Stimulated activated CD8-positive, alpha-beta memory T cell treated with anti-CD3 and anti-CD28 coated beads, Interleukin-2, amount 100 ng/mL, for 48 hours (primary cell): ENCODE measurements around the gene AGFG2.

Experiments
- DNase-seq, 2 donors: peaks; one replicate each; pipeline ENCODE4 v3.0.0-alpha.2; 2020; ENCODE audit warnings: low read depth in 2 of 2

AGFG2 gene

GRCh38 chr7:100585511-100586265 lies 46.7 kb downstream of the AGFG2 start, which contains the start of gene LRCH4:
LRCH4 (minus strand) TSS chr7:100586129; CDS start chr7:100586100, 29 bp downstream.
- peak in 1 of 2 donors; percentile 42 for DNase-seq

- peak; percentile 99 for DNase-seq
These were observed 47.4 kb downstream of the AGFG2 start, which contains the start of gene FBXO24 for GRCh38 chr7:100586266-100587025. FBXO24 (plus strand) TSS chr7:100586328; CDS start chr7:100586626, 298 bp downstream.

- no peak for DNase-seq
These were observed 49.4 kb downstream of the AGFG2 start for GRCh38 chr7:100588438-100588837.

GRCh38 chr7:100589341-100589947 lies 50.4 kb downstream of the AGFG2 start:
- DNase-seq, result no peak

GRCh38 chr7:100590077-100590737 lies 51.2 kb downstream of the AGFG2 start:
- DNase-seq, result no peak

GRCh38 chr7:100591596-100591995 lies 52.6 kb downstream of the AGFG2 start:
- no peak for DNase-seq

- no peak for DNase-seq
These were observed 56.2 kb downstream of the AGFG2 start for GRCh38 chr7:100595188-100595587.

GRCh38 chr7:100598425-100598824 lies 59.4 kb downstream of the AGFG2 start:
- DNase-seq, result no peak

- DNase-seq, result no peak
These were observed 61.1 kb downstream of the AGFG2 start for GRCh38 chr7:100599911-100600729.

- DNase-seq, result no peak
These were observed 61.7 kb downstream of the AGFG2 start for GRCh38 chr7:100600730-100601038.

- DNase-seq, result no peak
These were observed 64.1 kb downstream of the AGFG2 start for GRCh38 chr7:100602889-100603725.

GRCh38 chr7:100603726-100604027 lies 64.7 kb downstream of the AGFG2 start:
- no peak for DNase-seq

- peak; percentile 74 to 76 for DNase-seq
These were observed 65.3 kb downstream of the AGFG2 start for GRCh38 chr7:100604028-100604975.

- no peak for DNase-seq
These were observed 66.2 kb downstream of the AGFG2 start for GRCh38 chr7:100604976-100605911.

- DNase-seq, result no peak
These were observed 67.3 kb downstream of the AGFG2 start for GRCh38 chr7:100606313-100606712.

GRCh38 chr7:100607111-100607510 lies 68.1 kb downstream of the AGFG2 start:
- DNase-seq, result no peak

GRCh38 chr7:100609958-100610357 lies 71.0 kb downstream of the AGFG2 start:
- no peak for DNase-seq
